GM12892 (cell line): ENCODE measurements around the gene TROAP.

Experiments used
- POLR2A ChIP-seq: IDR thresholded peaks from 2 replicates; pipeline ENCODE4 v1.6.1; 2011; ENCODE audit warnings: low read depth, low read length, control low read depth
- POLR2AphosphoS5 ChIP-seq: IDR thresholded peaks from 2 replicates; pipeline ENCODE4 v1.6.1; 2011; ENCODE audit warnings: low read depth, low read length, control low read depth
- TAF1 ChIP-seq: IDR thresholded peaks from 2 replicates; pipeline ENCODE4 v1.6.1; 2011; ENCODE audit warnings: low read depth, mild to moderate bottlenecking, control low read depth, low read length, borderline replicate concordance

DNA sequence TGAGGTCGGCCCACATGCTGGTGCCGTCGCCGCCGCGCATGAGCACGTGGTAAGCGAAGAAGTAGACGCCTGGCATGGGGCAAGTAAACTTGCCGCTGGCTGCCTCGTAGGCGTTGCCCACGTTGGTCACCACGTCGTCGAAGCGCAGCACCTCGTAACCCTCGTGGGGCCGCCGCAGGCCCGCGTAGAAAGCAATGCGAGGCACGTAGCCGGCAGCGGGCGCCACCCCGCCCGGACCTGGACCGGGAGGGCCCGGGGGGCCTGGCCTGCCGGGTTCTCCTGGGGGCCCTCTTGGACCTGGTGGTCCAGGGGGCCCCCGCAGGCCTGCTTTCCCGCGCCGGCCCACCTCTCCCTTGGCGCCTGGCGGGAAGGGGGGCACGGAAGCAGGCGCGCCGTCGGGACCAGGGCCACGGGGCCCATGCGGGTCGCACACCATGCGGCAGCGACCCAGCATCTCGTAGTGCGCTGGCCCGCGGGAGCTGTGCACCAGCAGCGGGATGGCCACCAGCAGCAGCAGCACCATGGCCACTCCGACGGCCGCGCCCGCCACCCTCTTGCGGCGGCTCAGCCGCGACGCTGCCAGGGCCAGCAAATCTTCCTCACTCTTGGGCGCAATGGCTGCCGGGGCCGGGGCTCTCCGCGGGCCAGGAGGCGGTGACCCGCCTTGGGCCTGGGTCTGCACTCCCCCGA is 13.0 kb downstream of the TROAP start:
- TF ChIP-seq TAF1 (no peak), POLR2A (no peak), POLR2AphosphoS5 (no peak)
